Measurements from ENCODE around the gene EXOC1.

GRCh38 chr4:55903577-55903976 lies 50.1 kb downstream of the EXOC1 start:
- TF ChIP-seq POLR2A (IDR thresholded peaks at IDR 0.05): no peak
- TF ChIP-seq, protein P1, sequence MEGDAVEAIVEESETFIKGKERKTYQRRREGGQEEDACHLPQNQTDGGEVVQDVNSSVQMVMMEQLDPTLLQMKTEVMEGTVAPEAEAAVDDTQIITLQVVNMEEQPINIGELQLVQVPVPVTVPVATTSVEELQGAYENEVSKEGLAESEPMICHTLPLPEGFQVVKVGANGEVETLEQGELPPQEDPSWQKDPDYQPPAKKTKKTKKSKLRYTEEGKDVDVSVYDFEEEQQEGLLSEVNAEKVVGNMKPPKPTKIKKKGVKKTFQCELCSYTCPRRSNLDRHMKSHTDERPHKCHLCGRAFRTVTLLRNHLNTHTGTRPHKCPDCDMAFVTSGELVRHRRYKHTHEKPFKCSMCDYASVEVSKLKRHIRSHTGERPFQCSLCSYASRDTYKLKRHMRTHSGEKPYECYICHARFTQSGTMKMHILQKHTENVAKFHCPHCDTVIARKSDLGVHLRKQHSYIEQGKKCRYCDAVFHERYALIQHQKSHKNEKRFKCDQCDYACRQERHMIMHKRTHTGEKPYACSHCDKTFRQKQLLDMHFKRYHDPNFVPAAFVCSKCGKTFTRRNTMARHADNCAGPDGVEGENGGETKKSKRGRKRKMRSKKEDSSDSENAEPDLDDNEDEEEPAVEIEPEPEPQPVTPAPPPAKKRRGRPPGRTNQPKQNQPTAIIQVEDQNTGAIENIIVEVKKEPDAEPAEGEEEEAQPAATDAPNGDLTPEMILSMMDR (IDR thresholded peaks at IDR 0.05 in 4 of 5, conservative IDR thresholded peaks at IDR 0.05 in 1 of 5): no peak
